Measurements from ENCODE around the gene RET. TPM values are rescaled to one million over a fixed set of nuclear protein-coding genes. Genes with fewer than 3 reads are reported as not detected.

Gene RET
- total RNA-seq, 4 donors from 2014 or later = 0.27 to 2.1 (median 0.88) TPM

DNA sequence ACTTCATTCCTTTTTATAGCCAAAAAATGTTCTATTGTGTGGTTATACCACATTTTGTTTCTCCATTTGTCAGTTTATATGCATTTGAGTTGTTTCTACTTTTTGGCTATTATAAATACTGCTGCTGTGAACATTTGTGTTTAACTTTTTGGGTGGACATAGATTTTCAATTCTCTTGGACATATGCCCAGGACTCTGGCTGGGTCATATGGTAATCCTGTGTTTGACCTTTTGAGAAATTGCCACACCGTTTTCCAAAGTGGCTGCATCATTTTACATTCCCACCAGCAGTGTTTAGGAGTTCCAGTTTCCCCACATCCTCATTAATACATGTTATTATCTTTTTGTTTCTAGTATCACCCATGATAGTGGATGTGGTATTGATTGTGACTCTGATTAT is 100.7 kb downstream of the RET start:
- WGBS, 2 donors = 78 to 79% methylated on average over 1 of the region's 1 CpG
- DNase-seq = no peak
- no peak for TF ChIP-seq POLR2A (IDR thresholded peaks at IDR 0.05)
- Histone ChIP-seq H3K27ac (no peak overlapping the region), H3K27me3 (no peaks in the 10 kb centered on the region), H3K36me3 (peaks cover 11 to 12% of the 10 kb centered on the region in 2 donors), H3K4me1 (no peaks in the 10 kb centered on the region), H3K9me3 (no peaks in the 10 kb centered on the region), H3K4me3 (replicated peaks in 1 of 3) (no peak overlapping the region)
- intact Hi-C loops (cut with DNase I) = no loop called here

Other genes starting within 250 kb of the RET start
- gene CSGALNACT2, start 61.4 kb downstream of the RET start, total RNA-seq = 10 to 100 TPM; 14.4 to 24.1 (median 20.0) TPM
- gene RASGEF1A, start 190.0 kb downstream of the RET start, total RNA-seq = 1 to 10 TPM; 1.2 to 3.0 (median 2.0) TPM

All from thyroid gland (tissue), 4 donors.